ENCODE data around the gene TNFSF13. TPM values are rescaled to one million over a fixed set of nuclear protein-coding genes. Genes with fewer than 3 reads are reported as not detected.

The TNFSF13 gene
- total and polyA plus RNA-seq, 2 of the 4 experiments (the other 2 are of a cell fraction), result 1.3 TPM; not detected in 1

DNA sequence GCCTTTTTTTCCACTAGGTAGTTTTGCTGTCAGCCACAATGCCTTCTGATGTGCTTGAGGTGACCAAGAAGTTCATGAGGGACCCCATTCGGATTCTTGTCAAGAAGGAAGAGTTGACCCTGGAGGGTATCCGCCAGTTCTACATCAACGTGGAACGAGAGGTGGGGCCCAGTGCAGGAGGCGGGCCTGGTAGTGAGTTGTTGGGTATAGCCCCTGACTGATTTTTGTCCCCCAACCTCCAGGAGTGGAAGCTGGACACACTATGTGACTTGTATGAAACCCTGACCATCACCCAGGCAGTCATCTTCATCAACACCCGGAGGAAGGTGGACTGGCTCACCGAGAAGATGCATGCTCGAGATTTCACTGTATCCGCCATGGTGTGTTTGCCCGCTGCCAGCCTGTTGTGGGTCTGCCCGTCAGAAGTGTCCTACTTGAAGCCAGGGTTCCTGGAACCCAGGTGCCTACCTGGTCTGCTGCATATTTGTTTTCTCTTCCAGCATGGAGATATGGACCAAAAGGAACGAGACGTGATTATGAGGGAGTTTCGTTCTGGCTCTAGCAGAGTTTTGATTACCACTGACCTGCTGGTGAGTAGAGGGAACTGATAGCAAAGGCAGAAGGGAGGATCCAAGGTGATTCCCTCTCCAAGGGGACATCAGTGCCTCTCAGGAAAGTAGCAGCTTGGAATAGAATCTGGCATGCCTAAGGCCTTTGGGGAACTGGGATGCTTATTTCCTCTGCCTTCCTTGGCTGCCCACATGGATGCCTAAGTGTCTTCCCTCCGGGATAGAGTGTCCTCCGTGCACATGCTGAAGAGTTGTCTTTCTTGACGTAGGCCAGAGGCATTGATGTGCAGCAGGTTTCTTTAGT, 19.0 kb downstream of the TNFSF13 start:
- no peak overlapping the region for H3K4ac ChIP-seq (ENCODE audit: low read depth, low read length)
- H3K18ac ChIP-seq (ENCODE audit: low read depth, low read length), result no peak overlapping the region
- peaks cover 21% of the 10 kb centered on the region for H3K9me1 ChIP-seq (ENCODE audit: insufficient read depth, low read length)
- ChIA-PET POLR2A (ENCODE audit: unreplicated experiment) (no interaction called here), CTCF (interaction anchor here (0.6 kb wide), 1 partner anchor 143 kb away, joined by 4 read pairs; the partner anchor contains the start of gene TMEM102)
- H3K79me1 ChIP-seq (ENCODE audit: low read depth in 1 of 2, low read length in 2 of 2), result peaks cover 12 to 73% of the 10 kb centered on the region in 2 experiments
- ATAC-seq (ENCODE audit: low read depth), result no peak
- H4K8ac ChIP-seq (ENCODE audit: low read depth in 2 of 2, low read length in 2 of 2), result no peak overlapping the region
- peaks cover 54% of the 10 kb centered on the region for H3K36me3 ChIP-seq (ENCODE audit: control insufficient read depth, insufficient read depth, low read length)
- H2AK5ac ChIP-seq (ENCODE audit: low read depth, low read length), result no peak overlapping the region
- H4K20me1 ChIP-seq (ENCODE audit: insufficient read depth, low read length), result peaks cover 70% of the 10 kb centered on the region
- peak overlapping the region; percentile 24; the same call in 1 of the 2 replicates for H3K23ac ChIP-seq (ENCODE audit: low read depth, low read length)
- dilution Hi-C loops (cut with HindIII; ENCODE audit: low sequenced_read_pairs, unreplicated experiment) (no loop called here), in situ Hi-C loops (cut with MboI; ENCODE audit: low sequenced_read_pairs) (no loop called here), intact Hi-C loops (cut with micrococcal nuclease) (no loop called here)
- peaks cover 23% of the 10 kb centered on the region for H3K4me1 ChIP-seq (ENCODE audit: control insufficient read depth, insufficient read depth, low read length)
- no peak overlapping the region for H2BK5ac ChIP-seq (ENCODE audit: low read depth, low read length, poor library complexity, severe bottlenecking)
- H3K4me3 ChIP-seq (ENCODE audit: insufficient read depth, low read depth, low read length), result no peak overlapping the region
- no peak overlapping the region for H2AFZ ChIP-seq (replicated peaks; ENCODE audit: low read length, poor library complexity)
- H3K56ac ChIP-seq (ENCODE audit: extremely low read depth, insufficient read depth, low read length), result no peak overlapping the region
- no peak overlapping the region for H3K9ac ChIP-seq (ENCODE audit: low read depth, low read length)
- H3K27ac ChIP-seq (ENCODE audit: insufficient read depth, low read length), result no peak overlapping the region
- H2BK120ac ChIP-seq (ENCODE audit: low read depth, low read length), result no peak overlapping the region
- H3K14ac ChIP-seq (replicated peaks; ENCODE audit: low read depth, low read length), result no peak overlapping the region
- no peaks in the 10 kb centered on the region for H3K27me3 ChIP-seq (ENCODE audit: control insufficient read depth, insufficient read depth, low read length)
- WGBS, 2 experiments (ENCODE audit: extremely low coverage in 2 of 2, insufficient read length in 1 of 2), result 92% methylated on average over 6 of the region's 17 CpGs; no CpG with 5 or more reads in 1 of the 2 experiments
- no peak overlapping the region for H4K91ac ChIP-seq (ENCODE audit: insufficient read depth, low read depth, low read length)
- TSS peak; percentile 49 for BruUV-seq (replicated peaks)
- no peak overlapping the region for H3K4me2 ChIP-seq (ENCODE audit: low read depth, low read length)
- no peak overlapping the region for H2AK9ac ChIP-seq (replicated peaks; ENCODE audit: low read depth, low read length, poor library complexity)
- H3K9me3 ChIP-seq (ENCODE audit: control insufficient read depth, insufficient read depth, low read length), result no peaks in the 10 kb centered on the region
- no peak overlapping the region for H2BK20ac ChIP-seq (ENCODE audit: low read depth, low read length)
- no peak for DNase-seq
- no peak overlapping the region for H4K5ac ChIP-seq (ENCODE audit: low read depth, low read length)
- H2BK15ac ChIP-seq (ENCODE audit: low read depth, low read length), result no peak overlapping the region
- TF ChIP-seq RCOR1 (IDR thresholded peaks at IDR 0.05; ENCODE audit: insufficient replicate concordance, low read length) (no peak), SMC3 (IDR thresholded peaks at IDR 0.05; ENCODE audit: low read depth, low read length) (no peak), POLR2A (IDR thresholded peaks at IDR 0.05; ENCODE audit: low read depth, low read length) (no peak), MAZ (IDR thresholded peaks at IDR 0.05; ENCODE audit: borderline replicate concordance, low read depth, low read length) (no peak), CHD1 (IDR thresholded peaks at IDR 0.05; ENCODE audit: low read depth, low read length) (no peak), BHLHE40 (IDR thresholded peaks at IDR 0.05; ENCODE audit: low read depth, low read length) (no peak), RAD21 (IDR thresholded peaks at IDR 0.05; ENCODE audit: low read length) (no peak), CEBPB (IDR thresholded peaks at IDR 0.05; ENCODE audit: low read depth, low read length) (no peak), FOS (IDR thresholded peaks at IDR 0.05; ENCODE audit: low read depth, low read length) (no peak), RFX5 (IDR thresholded peaks at IDR 0.05; ENCODE audit: low read depth, low read length) (no peak), MXI1 (IDR thresholded peaks at IDR 0.05; ENCODE audit: borderline replicate concordance, low read depth, low read length) (no peak), NFE2L2 (IDR thresholded peaks at IDR 0.05; ENCODE audit: low read depth, low read length) (no peak), MAFK (IDR thresholded peaks at IDR 0.05; ENCODE audit: low read depth, low read length) (no peak)
- TF ChIP-seq, protein P1, sequence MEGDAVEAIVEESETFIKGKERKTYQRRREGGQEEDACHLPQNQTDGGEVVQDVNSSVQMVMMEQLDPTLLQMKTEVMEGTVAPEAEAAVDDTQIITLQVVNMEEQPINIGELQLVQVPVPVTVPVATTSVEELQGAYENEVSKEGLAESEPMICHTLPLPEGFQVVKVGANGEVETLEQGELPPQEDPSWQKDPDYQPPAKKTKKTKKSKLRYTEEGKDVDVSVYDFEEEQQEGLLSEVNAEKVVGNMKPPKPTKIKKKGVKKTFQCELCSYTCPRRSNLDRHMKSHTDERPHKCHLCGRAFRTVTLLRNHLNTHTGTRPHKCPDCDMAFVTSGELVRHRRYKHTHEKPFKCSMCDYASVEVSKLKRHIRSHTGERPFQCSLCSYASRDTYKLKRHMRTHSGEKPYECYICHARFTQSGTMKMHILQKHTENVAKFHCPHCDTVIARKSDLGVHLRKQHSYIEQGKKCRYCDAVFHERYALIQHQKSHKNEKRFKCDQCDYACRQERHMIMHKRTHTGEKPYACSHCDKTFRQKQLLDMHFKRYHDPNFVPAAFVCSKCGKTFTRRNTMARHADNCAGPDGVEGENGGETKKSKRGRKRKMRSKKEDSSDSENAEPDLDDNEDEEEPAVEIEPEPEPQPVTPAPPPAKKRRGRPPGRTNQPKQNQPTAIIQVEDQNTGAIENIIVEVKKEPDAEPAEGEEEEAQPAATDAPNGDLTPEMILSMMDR (conservative IDR thresholded peaks at IDR 0.05; ENCODE audit: low read depth, low read length), result no peak
- TF ChIP-seq, protein P2, sequence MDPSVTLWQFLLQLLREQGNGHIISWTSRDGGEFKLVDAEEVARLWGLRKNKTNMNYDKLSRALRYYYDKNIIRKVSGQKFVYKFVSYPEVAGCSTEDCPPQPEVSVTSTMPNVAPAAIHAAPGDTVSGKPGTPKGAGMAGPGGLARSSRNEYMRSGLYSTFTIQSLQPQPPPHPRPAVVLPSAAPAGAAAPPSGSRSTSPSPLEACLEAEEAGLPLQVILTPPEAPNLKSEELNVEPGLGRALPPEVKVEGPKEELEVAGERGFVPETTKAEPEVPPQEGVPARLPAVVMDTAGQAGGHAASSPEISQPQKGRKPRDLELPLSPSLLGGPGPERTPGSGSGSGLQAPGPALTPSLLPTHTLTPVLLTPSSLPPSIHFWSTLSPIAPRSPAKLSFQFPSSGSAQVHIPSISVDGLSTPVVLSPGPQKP (IDR thresholded peaks at IDR 0.05; ENCODE audit: borderline replicate concordance, low read depth, low read length), result no peak

All from IMR-90 (cell line).